Stimulated activated CD4-positive, alpha-beta T cell treated with anti-CD3 and anti-CD28 coated beads, Interleukin-1b, Interleukin-23, amount 100 ng/mL, for 4 hours (primary cell): Measurements from ENCODE around the gene PLA2R1.

ENCODE experiments used
- DNase-seq, 2 donors: peaks; one replicate each; pipeline ENCODE4 v3.0.0-alpha.2; 2020; ENCODE audit warnings: low read depth in 2 of 2

Gene PLA2R1

GRCh38 chr2:159933727-159934049 lies 128.7 kb downstream of the PLA2R1 start:
- DNase-seq = no peak

- no peak for DNase-seq
Measured at GRCh38 chr2:159933040-159933726, 129.2 kb downstream of the PLA2R1 start.

- DNase-seq = no peak
Measured at GRCh38 chr2:159926695-159927094, 135.7 kb downstream of the PLA2R1 start.

- DNase-seq = no peak
Measured at GRCh38 chr2:159925975-159926374, 136.4 kb downstream of the PLA2R1 start.

- DNase-seq = no peak
Measured at GRCh38 chr2:159922563-159922962, 139.9 kb downstream of the PLA2R1 start.

GRCh38 chr2:159921752-159922404 lies 140.5 kb downstream of the PLA2R1 start:
- DNase-seq = peak; percentile 52 to 74

GRCh38 chr2:159916511-159916910 lies 145.9 kb downstream of the PLA2R1 start:
- no peak for DNase-seq

- DNase-seq = no peak
Measured at GRCh38 chr2:159913900-159914299, 148.5 kb downstream of the PLA2R1 start.

- no peak for DNase-seq
Measured at GRCh38 chr2:159912580-159912979, 149.8 kb downstream of the PLA2R1 start.

GRCh38 chr2:159910951-159911350 lies 151.5 kb downstream of the PLA2R1 start:
- DNase-seq = no peak

- DNase-seq = no peak
Measured at GRCh38 chr2:159908623-159909022, 153.8 kb downstream of the PLA2R1 start.

- DNase-seq = no peak
Measured at GRCh38 chr2:159907909-159908308, 154.5 kb downstream of the PLA2R1 start.

GRCh38 chr2:159905926-159906714 lies 156.3 kb downstream of the PLA2R1 start:
- no peak for DNase-seq

GRCh38 chr2:159904959-159905305 lies 157.5 kb downstream of the PLA2R1 start:
- no peak for DNase-seq

GRCh38 chr2:159904127-159904958 lies 158.1 kb downstream of the PLA2R1 start, which contains the start of gene LY75:
Gene LY75, minus strand, starts transcription at chr2:159904756.
- DNase-seq = peak; percentile 79 to 80

GRCh38 chr2:159903443-159904126 lies 158.8 kb downstream of the PLA2R1 start:
- peak; percentile 30 to 36 for DNase-seq

- no peak for DNase-seq
Measured at GRCh38 chr2:159902722-159903121, 159.7 kb downstream of the PLA2R1 start.

- DNase-seq = no peak
Measured at GRCh38 chr2:159900343-159900742, 162.1 kb downstream of the PLA2R1 start.

GRCh38 chr2:159898441-159898840 lies 164.0 kb downstream of the PLA2R1 start:
- no peak for DNase-seq

- no peak for DNase-seq
Measured at GRCh38 chr2:159897720-159898119, 164.7 kb downstream of the PLA2R1 start.

- DNase-seq = no peak
Measured at GRCh38 chr2:159897081-159897480, 165.3 kb downstream of the PLA2R1 start.
